ENCODE data around the gene CCSER2.
A peak's percentile ranks its signal among the peaks of the same experiment; 100 is the strongest.
"Not testable (repeated sequence)": the region's sequence is repeated elsewhere in the genome, so short reads cannot be mapped to it uniquely, and the experiment has no call there.

Gene CCSER2

DNA sequence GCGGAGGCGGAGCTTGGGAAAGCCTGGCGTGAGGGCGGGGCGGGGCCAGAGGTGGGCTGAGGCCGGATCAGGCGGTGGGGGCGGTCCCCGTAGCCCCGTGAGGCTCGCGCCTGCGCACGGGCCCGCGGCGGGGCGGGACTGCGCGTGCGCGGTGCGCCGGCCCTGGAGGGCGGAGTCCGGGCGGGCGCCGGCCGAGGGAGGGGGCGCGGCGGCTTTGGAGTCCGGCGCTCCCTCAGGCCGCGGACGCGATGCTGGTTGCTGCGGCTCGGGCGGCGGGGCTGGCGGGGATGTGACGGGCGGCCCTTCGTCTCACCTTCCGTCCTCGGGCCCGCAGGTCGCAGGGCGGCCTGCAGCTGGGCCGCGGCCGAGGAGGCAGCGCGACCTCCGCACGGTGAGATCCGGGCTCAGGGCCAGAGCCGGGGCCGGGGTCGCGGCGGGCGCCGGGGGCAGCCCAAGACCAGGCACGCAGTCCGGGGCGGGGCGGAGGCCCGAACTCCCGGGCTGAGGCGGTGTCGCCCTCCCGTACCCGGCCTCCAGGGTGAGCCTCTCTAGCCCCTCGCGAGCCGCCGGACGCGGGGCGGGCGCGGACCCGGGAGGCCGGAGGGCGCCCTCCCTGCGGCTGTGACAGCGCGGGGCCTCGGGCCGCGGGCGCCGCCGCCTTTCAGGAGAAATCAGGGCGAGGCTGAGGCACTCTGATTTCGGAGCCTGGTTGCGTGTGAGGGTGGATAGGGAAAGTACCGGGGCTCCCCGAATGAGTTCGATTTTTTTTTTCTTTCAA is at the start of gene CCSER2:
Gene CCSER2, plus strand, starts transcription at position 172 of the 778 bp plus-strand sequence. CDS start 42,464 bp downstream, outside the sequence.
- peak; percentile 89 for DNase-seq (ENCODE audit: low spot score)

- DNase-seq (ENCODE audit: low spot score): not testable (repeated sequence)
Measured at GRCh38 chr10:84279876-84280475, 48.4 kb upstream of the CCSER2 start.

- no peak for DNase-seq (ENCODE audit: low spot score)
Measured at GRCh38 chr10:84286695-84287094, 41.7 kb upstream of the CCSER2 start.

DNA sequence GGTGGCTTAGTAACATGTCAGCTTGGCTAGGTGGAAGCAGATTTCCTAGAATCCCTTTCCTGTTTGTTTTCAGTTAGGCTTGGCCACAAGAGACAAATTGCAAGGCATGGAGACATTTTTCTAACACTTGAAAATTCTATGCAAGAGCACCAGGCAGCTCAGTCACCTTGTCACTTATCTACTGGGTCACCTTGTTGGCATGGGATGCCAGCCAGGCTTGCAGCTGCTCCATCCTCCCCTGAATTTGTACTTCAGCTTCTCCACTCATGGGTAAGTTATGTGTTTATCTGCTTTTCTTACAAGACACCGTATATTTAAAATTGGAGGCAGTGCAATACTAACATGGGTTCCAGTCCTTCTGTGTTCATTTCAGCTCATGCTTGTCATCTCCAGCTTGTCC is 40.2 kb upstream of the CCSER2 start:
- no peak for DNase-seq (ENCODE audit: low spot score)

- DNase-seq (ENCODE audit: low spot score): no peak
Measured at GRCh38 chr10:84289521-84290200, 38.7 kb upstream of the CCSER2 start.

- DNase-seq (ENCODE audit: low spot score): no peak
Measured at GRCh38 chr10:84290235-84290634, 38.2 kb upstream of the CCSER2 start.

DNA sequence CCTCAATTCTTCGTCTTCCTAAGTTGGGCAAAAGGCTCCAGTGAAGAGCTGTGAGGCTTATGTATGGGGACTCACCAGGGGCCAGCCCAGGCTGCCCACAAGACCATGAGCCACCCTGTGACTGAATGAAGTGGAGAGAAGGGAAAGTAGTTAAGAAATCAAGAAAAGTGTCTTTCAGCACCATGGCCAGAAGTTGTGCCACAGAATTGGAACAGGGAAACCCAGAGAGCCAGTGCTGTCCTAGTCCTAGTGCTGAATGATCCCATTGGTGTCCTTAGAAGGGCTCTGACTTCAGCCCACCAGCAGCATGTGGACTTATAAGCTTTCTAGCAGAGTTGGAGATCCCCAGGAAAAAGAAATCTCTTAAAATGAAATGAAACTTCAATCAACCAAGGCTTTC is 37.0 kb upstream of the CCSER2 start:
- no peak for DNase-seq (ENCODE audit: low spot score)

DNA sequence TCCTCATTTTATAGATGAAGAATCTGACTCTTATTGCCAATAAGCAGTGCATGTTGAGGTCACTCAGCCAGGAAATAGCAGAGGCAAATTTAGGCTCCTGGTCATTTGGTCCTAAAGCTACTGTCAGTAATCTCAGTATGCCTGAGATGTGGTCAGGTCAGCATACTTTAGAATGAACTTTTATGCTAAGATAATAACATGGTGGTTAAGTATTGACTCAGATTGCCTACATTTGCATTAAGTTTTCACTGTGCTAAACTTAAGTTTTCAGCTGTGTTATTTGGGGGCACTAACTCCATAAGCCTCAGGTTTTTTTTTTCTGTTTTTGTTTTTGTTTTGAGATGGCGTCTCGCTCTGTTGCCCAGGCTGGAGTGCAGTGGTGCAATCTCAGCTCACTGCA is 35.9 kb upstream of the CCSER2 start:
- no peak for DNase-seq (ENCODE audit: low spot score)

DNA sequence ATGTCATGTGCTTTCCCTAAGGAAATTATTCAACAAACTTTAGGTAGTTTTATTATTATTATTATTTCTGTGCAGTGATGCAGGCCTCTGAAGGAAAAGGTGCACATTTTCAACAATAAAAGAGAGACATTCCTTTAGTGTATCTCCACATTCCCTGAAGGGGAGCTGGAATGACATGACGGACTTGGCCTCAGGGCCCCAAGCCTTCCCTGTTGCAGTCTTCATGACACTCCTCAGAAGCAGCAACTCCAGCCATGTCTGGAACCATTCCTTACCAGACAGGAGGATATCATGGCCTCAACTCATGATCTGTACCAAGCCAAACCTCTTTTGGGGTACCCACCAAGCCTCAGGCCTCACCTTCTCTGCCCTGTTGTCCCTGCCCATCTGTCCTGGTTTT is 35.2 kb upstream of the CCSER2 start:
- DNase-seq (ENCODE audit: low spot score): no peak

GRCh38 chr10:84293574-84294016 is 34.8 kb upstream of the CCSER2 start:
- no peak for DNase-seq (ENCODE audit: low spot score)

GRCh38 chr10:84294766-84295447 is 33.5 kb upstream of the CCSER2 start:
- DNase-seq (ENCODE audit: low spot score): no peak

DNA sequence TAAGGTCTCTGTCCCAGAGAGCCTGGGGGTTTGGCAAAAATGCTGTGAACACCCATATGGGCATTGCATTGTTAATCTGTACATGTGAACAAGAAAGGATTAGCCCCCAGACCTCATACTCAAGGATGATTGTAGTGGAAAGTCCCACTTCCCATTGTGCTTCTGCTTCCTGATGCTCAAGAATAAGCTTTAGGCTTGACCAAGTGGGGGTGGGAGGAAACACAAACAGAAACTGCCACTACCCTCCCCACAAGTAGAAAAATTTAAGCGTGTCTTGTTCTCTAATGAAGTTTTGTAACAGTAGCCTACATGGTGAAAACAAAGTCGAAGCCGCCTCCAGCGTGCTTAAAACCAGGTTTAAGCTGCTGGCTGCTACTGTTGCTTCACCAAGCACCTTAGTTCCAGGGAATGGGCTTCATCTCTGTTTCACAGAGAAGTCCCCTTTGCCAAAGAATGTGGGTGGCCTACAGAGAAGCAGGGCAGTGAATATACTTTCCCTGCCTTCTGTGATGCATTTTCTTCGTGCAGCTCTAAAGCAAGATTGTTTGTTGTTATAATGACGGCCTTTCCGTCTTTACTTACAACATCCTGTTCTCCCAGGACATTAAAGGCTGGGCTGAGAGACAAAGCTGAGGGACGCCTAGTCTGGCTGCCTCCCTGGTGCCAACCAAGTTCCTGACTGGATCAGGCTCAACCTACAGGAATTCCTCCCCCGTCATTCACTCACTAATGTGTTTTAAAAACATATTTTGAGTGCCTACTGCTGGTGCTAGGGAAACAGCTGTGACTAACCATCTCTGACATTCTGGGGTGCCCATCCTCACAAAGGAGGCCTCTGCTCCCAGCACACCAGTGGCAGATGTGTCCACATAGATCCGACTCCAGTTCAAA is 32.1 kb upstream of the CCSER2 start:
- no peak for DNase-seq (ENCODE audit: low spot score)

GRCh38 chr10:84298057-84298456 is 30.3 kb upstream of the CCSER2 start:
- DNase-seq (ENCODE audit: low spot score): no peak

- DNase-seq (ENCODE audit: low spot score): no peak
Measured at GRCh38 chr10:84302223-84302622, 26.2 kb upstream of the CCSER2 start.

- DNase-seq (ENCODE audit: low spot score): no peak
Measured at GRCh38 chr10:84306751-84307384, 21.5 kb upstream of the CCSER2 start.

GRCh38 chr10:84308021-84308420 is 20.4 kb upstream of the CCSER2 start:
- no peak for DNase-seq (ENCODE audit: low spot score)

- peak; percentile 41 for DNase-seq (ENCODE audit: low spot score)
Measured at GRCh38 chr10:84308481-84309304, 19.7 kb upstream of the CCSER2 start.

- DNase-seq (ENCODE audit: low spot score): no peak
Measured at GRCh38 chr10:84310470-84310869, 17.9 kb upstream of the CCSER2 start.

DNA sequence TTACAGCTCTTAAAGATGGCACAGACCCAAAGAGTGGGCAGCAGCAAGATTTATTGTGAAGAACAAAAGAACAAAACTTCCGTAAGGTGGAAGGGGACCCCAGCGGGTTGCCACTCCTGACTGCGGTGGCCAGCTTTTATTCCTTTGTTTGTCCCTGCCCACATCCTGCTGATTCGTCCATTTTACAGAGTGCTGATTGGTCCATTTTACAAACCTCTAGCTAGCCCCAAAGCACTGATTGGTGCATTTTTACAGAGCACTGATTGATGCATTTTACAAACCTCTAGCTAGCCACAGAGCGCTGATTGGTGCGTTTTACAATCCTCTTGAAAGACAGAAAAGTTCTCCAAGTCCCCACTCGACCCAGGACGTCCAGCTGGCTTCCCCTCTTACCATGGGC is 16.8 kb upstream of the CCSER2 start:
- DNase-seq (ENCODE audit: low spot score): no peak

GRCh38 chr10:84312816-84313215 is 15.6 kb upstream of the CCSER2 start:
- DNase-seq (ENCODE audit: low spot score): no peak

Measured in CD4-positive, alpha-beta T cell treated with Interleukin-6 at 100 ng/mL for 8 hours (primary cell).